HG02571 (cell line): ENCODE results near the gene ZNF350.
A peak's percentile ranks its signal among the peaks of the same experiment; 100 is the strongest.
"Not testable (repeated sequence)": the region's sequence is repeated elsewhere in the genome, so short reads cannot be mapped to it uniquely, and the experiment has no call there.

ENCODE experiments used
- ATAC-seq: cut with Tn5 transposase; IDR thresholded peaks from one replicate; pipeline ENCODE4 v1.9.1; 2021; ENCODE audit warnings: mild to moderate bottlenecking, moderate library complexity; ENCODE audit not compliant: unreplicated experiment

ZNF350 gene

GRCh38 chr19:51986309-51987291, at the start of gene ZNF350:
TSS of gene ZNF350 (minus strand) at chr19:51986840. CDS start at chr19:51974360, 12,480 bp downstream.
- ATAC-seq, result peak; percentile 93

- ATAC-seq, result no peak
These were observed 47.5 kb upstream of the ZNF350 start for GRCh38 chr19:52034051-52034728.

GRCh38 chr19:52028780-52029123, 42.1 kb upstream of the ZNF350 start:
- ATAC-seq, result no peak

GRCh38 chr19:52028027-52028779, 41.6 kb upstream of the ZNF350 start, which contains the start of gene ZNF614:
TSS of gene ZNF614 (minus strand) at chr19:52028379. CDS start at chr19:52025745, 2,634 bp downstream.
- peak; percentile 92 for ATAC-seq

DNA sequence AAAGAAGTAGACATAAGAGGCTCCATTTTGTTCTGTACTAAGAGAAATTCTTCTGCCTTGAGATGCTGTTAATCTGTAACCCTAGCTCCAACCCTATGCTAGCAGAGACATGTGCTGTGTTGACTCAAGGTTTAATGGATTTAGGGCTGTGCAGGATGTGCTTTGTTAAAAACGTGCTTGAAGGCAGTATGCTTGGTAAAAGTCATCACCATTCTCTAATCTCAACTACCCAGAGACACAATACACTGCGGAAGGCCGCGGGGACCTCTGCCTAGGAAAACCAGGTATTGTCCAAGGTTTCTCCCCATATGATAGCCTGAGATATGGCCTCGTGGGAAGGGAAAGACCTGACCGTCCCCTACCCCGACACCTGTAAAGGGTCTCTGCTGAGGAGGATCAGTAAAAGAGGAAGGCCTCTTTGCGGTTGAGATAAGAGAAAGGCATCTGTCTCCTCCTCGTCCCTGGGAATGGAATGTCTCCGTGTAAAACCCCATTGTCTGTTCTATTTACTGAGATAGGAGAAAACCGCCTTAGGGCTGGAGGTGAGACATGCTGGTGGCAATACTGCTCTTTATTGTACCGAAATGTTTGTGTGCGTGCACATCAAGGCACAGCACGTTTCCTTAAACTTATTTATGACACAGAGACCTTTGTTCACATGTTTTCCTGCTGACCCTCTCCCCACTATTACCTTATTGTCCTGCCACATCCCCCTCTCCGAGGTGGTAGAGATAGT, 39.8 kb upstream of the ZNF350 start:
- ATAC-seq, result not testable (repeated sequence)

- not testable (repeated sequence) for ATAC-seq
These were observed 37.8 kb upstream of the ZNF350 start for GRCh38 chr19:52024478-52024877.

DNA sequence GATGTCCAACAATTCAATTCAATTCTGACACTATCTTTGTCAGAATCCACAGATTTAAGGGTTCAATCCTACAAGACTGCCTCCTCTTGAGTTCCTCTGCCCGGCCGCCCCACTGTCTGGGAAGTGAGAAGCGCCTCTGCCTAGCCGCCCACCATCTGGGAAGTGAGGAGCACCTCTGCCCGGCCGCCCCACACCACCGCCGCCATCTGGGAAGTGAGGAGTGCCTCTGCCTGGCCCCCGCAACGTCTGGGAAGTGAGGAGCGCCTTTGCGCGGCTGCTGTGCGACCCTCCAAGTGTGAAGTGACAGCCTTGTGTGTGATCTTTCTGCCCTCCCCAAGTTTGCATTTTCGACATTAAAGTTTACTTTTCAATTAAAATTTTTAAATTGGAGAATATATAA, 35.6 kb upstream of the ZNF350 start:
- no peak for ATAC-seq

DNA sequence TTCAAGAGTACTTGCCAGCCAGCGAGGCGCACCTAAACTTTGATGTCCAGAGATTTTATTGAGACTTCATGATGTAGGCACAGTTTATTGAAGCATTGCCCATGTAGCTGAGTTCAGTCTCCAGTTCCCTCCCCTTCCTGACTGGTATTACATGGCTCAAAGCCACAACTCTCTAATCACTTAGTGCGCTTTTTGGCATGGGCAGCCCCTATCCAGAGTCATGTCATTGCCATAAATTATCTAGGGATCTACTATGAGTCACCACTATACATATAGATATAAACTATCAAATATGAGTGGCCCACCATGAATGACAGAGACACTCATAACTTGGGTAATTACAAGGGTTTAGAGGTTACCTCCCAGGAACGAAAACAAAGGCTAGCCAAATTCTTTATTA, 33.9 kb upstream of the ZNF350 start:
- ATAC-seq, result no peak

DNA sequence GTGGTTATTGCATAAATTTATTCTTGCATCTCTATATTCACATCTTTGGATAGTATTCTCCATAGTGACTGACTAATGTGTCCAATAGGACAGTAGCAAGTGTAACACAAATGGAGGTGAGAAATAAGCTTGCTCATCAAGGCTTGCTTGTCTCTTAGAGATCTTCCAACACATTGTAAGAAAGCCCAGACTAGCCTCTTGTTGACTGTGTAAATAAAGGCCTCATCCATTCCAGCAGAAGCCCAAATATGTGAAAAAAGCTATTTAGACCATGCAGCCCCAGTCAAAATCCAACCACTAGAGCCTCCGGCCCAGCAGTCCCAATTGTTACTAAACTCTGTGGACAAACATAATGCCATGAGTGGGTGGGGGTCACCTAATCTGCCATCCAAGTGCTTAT, 24.0 kb upstream of the ZNF350 start:
- ATAC-seq, result no peak

GRCh38 chr19:52007806-52008557, 21.3 kb upstream of the ZNF350 start, which contains the start of gene ZNF615:
TSS of gene ZNF615 (minus strand) at chr19:52008211. CDS start at chr19:52003711, 4,500 bp downstream.
- peak; percentile 95 for ATAC-seq

DNA sequence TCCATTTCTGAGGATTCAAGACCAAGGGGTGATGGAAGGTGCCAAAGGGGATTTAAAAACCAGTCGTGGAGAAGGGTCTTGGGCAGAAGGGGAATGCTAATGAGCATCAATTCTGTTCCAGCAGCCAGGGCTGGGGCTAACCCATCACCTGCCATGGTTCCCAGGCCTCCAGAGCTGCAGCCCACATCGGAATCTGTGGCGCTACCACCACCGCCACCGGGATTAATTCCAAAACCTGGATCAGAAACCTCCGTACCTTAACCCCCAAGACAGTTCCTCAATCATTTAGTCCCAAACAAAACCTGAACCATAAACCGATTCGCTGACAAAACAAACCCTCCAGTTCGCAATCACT, 20.8 kb upstream of the ZNF350 start:
- no peak for ATAC-seq

DNA sequence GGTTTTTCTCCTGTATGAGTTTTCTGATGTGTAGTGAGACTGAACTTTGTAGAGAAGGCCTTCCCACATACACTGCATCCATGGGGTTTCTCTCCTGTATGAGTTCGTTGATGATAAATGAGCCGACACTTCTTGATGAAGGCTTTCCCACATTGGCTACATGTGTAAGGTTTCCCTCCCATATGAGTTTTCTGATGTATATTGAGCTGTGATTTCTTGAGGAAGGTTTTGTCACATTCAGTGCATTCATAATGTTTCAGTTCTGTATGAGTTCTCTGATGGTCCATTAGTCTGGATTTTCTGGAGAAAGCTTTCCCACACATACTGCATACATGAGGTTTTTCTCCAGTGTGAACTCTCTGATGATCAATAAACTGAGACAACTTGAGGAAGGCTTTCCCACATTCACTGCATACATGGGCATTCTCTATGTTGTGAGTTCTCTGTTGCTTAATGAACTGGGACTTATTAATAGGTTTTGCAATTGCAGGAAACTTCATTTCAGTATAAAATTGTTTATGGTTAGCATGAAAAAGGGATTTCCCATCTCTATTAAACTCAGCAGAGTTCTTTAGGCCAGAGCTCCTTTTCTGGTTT, 7.5 kb upstream of the ZNF350 start:
- ATAC-seq, result no peak

DNA sequence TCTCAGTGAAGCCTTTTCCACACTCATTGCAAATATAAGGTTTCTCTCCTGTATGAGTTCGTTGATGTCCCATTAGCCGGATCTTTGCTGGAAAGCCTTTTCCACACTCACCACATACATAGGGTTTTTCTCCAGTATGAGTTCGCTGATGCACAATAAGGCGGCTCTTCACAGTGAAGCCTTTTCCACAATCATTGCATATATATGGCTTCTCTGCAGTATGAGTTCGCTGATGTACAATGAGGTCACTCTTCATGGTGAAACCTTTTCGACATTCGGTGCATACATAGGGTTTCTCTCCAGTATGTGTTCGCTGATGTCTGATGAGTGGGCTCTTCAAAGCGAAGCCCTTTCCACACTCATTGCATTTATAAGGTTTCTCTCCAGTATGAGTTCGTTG, 6.8 kb upstream of the ZNF350 start:
- ATAC-seq, result no peak

DNA sequence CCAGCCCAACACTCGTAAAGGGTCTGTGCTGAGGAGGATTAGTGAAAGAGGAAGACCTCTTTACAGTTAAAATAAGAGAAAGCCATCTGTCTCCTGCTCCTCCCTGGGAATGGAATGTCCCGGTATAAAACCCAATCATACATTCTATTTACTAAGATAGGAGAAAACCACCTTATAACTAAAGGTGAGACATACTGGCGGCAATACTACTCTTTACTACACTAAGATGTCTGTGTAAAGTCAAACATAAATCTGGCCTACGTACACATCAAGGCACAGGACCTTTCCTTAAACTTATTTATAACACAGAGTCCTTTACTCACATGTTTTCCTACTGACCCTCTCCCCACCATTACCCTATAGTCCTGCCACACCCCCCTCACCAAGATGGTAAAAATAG, 3.3 kb downstream of the ZNF350 start:
- ATAC-seq, result no peak

DNA sequence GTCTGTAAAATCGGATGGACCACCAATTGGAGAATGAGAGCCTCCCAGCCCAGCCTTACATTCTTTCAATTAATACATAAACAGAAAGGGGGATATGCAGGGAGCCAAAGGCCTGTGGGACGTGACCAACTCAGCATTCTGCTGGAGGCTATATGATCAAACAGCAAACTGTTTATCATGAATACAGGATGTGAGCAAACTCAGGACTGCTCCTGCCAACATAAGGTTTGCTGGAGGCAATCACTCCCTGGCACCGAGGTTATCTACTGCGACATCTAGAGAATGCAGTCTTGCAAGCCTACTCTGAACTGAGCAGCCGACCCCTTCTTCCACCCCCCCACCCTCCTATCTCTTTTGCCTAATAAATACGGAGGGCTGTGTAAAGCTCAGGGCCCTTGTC, 5.7 kb downstream of the ZNF350 start:
- ATAC-seq, result not testable (repeated sequence)

DNA sequence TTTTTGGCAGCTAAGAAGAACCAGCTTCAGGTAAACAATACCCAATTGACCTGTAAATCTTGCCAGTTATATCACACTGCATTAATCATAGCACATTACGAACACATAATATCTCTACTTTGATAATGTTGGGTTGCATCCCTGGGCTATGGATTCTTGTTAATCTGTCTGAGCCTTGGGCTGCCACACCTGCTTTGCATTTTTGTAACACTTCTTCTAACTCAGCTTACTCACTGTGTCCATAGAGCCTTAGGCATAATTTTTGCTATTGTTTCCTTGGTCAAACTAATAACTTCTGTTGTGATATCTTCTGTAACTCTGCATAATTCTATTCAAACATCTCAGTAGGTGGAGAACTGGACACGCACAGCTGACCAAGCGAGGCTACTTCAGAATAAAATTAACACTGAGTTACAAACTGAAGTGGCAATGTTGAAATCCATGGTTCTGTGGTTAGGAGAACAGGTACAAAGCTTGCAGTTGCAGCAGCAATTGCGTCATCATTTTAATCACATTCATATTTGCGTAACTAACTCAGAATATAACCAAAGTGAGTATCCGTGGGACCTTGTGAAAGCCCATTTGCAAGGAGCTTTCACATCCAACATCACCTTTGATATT, 6.4 kb downstream of the ZNF350 start:
- ATAC-seq, result no peak

GRCh38 chr19:51978882-51979281, 7.8 kb downstream of the ZNF350 start:
- no peak for ATAC-seq

DNA sequence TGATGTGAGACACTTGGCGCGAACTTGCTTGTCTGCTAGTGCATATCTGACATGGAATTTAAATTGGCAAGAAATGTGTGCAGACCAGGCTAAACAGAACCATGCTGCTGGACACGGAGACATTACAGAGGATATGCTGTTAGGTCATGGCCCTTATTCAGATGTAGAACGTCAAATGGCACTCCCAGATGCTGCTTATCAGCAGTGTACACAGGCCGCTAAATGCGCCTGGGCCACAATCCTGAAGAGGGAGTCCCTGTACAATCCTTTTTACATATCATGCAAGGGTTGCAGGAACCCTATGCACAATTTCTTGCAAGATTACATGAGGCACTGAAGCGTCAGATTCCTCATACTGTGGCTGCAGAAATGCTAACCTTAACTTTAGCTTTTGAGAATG, 9.3 kb downstream of the ZNF350 start:
- no peak for ATAC-seq

- no peak for ATAC-seq
These were observed 9.8 kb downstream of the ZNF350 start for GRCh38 chr19:51976852-51977251.
